K562 (cell line): ENCODE results near the gene ZNF791. TPM values are rescaled to one million over a fixed set of nuclear protein-coding genes. Genes with fewer than 3 reads are reported as not detected.
A peak's percentile ranks its signal among the peaks of the same experiment; 100 is the strongest.

Experiments used
- ARID1B ChIP-seq: fragments of 450-650 bp; IDR thresholded peaks from 2 replicates; pipeline ENCODE4 v1.6.1; 2016; ENCODE audit warnings: antibody characterized with exemption, mild to moderate bottlenecking, inconsistent platforms
- CXXC5 ChIP-seq: fragments of 250-450 bp; sonication (Bioruptor Pico); IDR thresholded peaks from 2 replicates; pipeline ENCODE4 v1.8.0; 2022; ENCODE audit warnings: inconsistent platforms, mild to moderate bottlenecking, moderate library complexity
- GABPA ChIP-seq: fragments of 200-800 bp; sonication (Bioruptor generic); conservative IDR thresholded peaks from 2 replicates; pipeline ENCODE4 v1.6.1; 2016; ENCODE audit warnings: low read depth, missing genetic modification characterization, missing compliant biosample characterization
- HNRNPLL ChIP-seq: fragments of 200-400 bp; formaldehyde crosslinking; IDR thresholded peaks from 2 replicates; pipeline ENCODE4 v1.6.1; 2017; ENCODE audit warnings: low read length, low read depth, mild to moderate bottlenecking; ENCODE audit not compliant: poor library complexity, severe bottlenecking
- JUN ChIP-seq, 2 experiments: sonication (generic) in 1 of 2; formaldehyde crosslinking in 1 of 2; IDR thresholded peaks; 2 replicates each; pipeline versions ENCODE4 v1.6.1 to v1.8.0; 2012 to 2022; ENCODE audit warnings: borderline replicate concordance in 2 of 2, mild to moderate bottlenecking in 2 of 2, improper control_type of control experiment in 1 of 2, low read depth in 1 of 2, low read length in 1 of 2, missing genetic modification reagents in 1 of 2
- LCOR ChIP-seq: sonication (generic); formaldehyde crosslinking; IDR thresholded peaks from 2 replicates; pipeline ENCODE4 v1.8.0; 2022; ENCODE audit warnings: mild to moderate bottlenecking, missing genetic modification reagents
- MEF2A ChIP-seq: IDR thresholded peaks from 2 replicates; pipeline ENCODE4 v1.6.1; 2011; ENCODE audit warnings: low read depth, mild to moderate bottlenecking, low read length, moderate library complexity; ENCODE audit not compliant: control insufficient read depth
- NFXL1 ChIP-seq: fragments of 450-650 bp; formaldehyde crosslinking; IDR thresholded peaks from 2 replicates; pipeline ENCODE4 v1.4.0; 2021; ENCODE audit warnings: mild to moderate bottlenecking
- NR1H2 ChIP-seq: sonication (generic); formaldehyde crosslinking; IDR thresholded peaks from 2 replicates; pipeline ENCODE4 v1.4.0; 2020; ENCODE audit warnings: mild to moderate bottlenecking, missing genetic modification reagents
- PHTF2 ChIP-seq: fragments of 250-450 bp; sonication (Bioruptor Pico); IDR thresholded peaks from 2 replicates; pipeline ENCODE4 v1.5.0; 2021; ENCODE audit warnings: mild to moderate bottlenecking
- RAD21 ChIP-seq, 2 experiments: fragments of 250-450 bp in 1 of 2; fragments of 450-650 bp in 1 of 2; sonication (Bioruptor Pico) in 1 of 2; formaldehyde crosslinking in 1 of 2; IDR thresholded peaks in 1 of 2; conservative IDR thresholded peaks in 1 of 2; 2 replicates each; pipeline versions ENCODE4 v1.4.0 to v1.8.0; 2020 to 2022; ENCODE audit warnings: mild to moderate bottlenecking in 2 of 2, moderate library complexity in 1 of 2
- SIRT6 ChIP-seq: IDR thresholded peaks from one replicate; pipeline ENCODE4 v1.6.1; 2012; ENCODE audit warnings: low read depth, mild to moderate bottlenecking, control low read depth, inconsistent platforms, low read length, moderate library complexity
- SMC3 ChIP-seq: conservative IDR thresholded peaks from 2 replicates; pipeline ENCODE4 v1.6.1; 2011; ENCODE audit warnings: low read depth, low read length, improper control_type of control experiment; ENCODE audit not compliant: insufficient read depth
- SOX6 ChIP-seq: fragments of 450-650 bp; IDR thresholded peaks from 2 replicates; pipeline ENCODE4 v1.6.1; 2014; ENCODE audit warnings: mild to moderate bottlenecking
- SUPT5H ChIP-seq: fragments of 450-650 bp; IDR thresholded peaks from 2 replicates; pipeline ENCODE4 v1.6.1; 2016
- polyA plus RNA-seq, 8 experiments: library from polyadenylated mRNA; depleted of rRNA in 4 of 8; stranded (reverse) in 5 of 8; unstranded in 3 of 8; fragments of >200 nt; fragmentation: Nextera tagmentation in 2 of 8; fragmentation: Illumina TruSeq in 1 of 8; extraction: Ambion mirVana in 2 of 8; extraction: Trizol in 1 of 8; gene quantifications; 2 replicates each; pipeline versions ENCODE4 v1.2.1 to v1.2.3, GENCODE V29; 2011 to 2014; ENCODE audit warnings: inconsistent platforms in 1 of 8, missing spikeins in 1 of 8
- total RNA-seq, 7 experiments: library from RNA; depleted of rRNA in 6 of 7; stranded (reverse); fragments of >200 nt in 6 of 7; fragmentation: Illumina TruSeq in 2 of 7; extraction: Trizol in 2 of 7; gene quantifications; 2 replicates each; pipeline versions ENCODE4 v1.2.1 to v1.2.3, GENCODE V29; 2011 to 2021; ENCODE audit warnings: low replicate concordance in 1 of 7
- TF ChIP-seq, protein P1 (sequence below): sonication (generic); formaldehyde crosslinking; IDR thresholded peaks from 2 replicates; pipeline ENCODE4 v1.8.0; 2022; ENCODE audit warnings: missing genetic modification reagents, mild to moderate bottlenecking, borderline replicate concordance
- TF ChIP-seq, protein P2 (sequence below): fragments of 250-450 bp; sonication (Bioruptor Pico); IDR thresholded peaks from 2 replicates; pipeline ENCODE4 v1.4.0; 2020; ENCODE audit warnings: mild to moderate bottlenecking
- TF ChIP-seq, protein P3 (sequence below): fragments of 250-450 bp; sonication (Bioruptor Pico); IDR thresholded peaks from 2 replicates; pipeline ENCODE4 v1.8.0; 2021; ENCODE audit warnings: borderline replicate concordance, mild to moderate bottlenecking, moderate library complexity; ENCODE audit not compliant: poor library complexity, severe bottlenecking
- TF ChIP-seq, protein P4 (sequence below): fragments of 450-650 bp; IDR thresholded peaks from 2 replicates; pipeline ENCODE4 v1.6.1; 2016; ENCODE audit warnings: low read depth, mild to moderate bottlenecking, moderate library complexity
- TF ChIP-seq, protein P5 (sequence below): IDR thresholded peaks from 2 replicates; pipeline ENCODE4 v1.6.1; 2011; ENCODE audit warnings: borderline replicate concordance, low read depth, mild to moderate bottlenecking, moderate library complexity, low read length; ENCODE audit not compliant: insufficient read depth, poor library complexity, severe bottlenecking

ZNF791 gene
- total and polyA plus RNA-seq, 9 of the 15 experiments (the other 6 are each of a cell fraction or from before 2014, with no cell fraction given), result 7.8 to 22.7 (median 13.1) TPM

- TF ChIP-seq PHTF2 (CRISPR knock-in tag) (no peak), LCOR (CRISPR knock-in tag) (peak; percentile 67), HNRNPLL (peak; percentile 12), CXXC5 (CRISPR knock-in tag) (peak; percentile 91), SOX6 (no peak), JUN (IDR thresholded peaks at IDR 0.05; ENCODE audit: borderline replicate concordance, low read depth, low read length) (peak; percentile 1; the same call in 1 of the 2 replicates), JUN (CRISPR knock-in tag; IDR thresholded peaks at IDR 0.05; ENCODE audit: borderline replicate concordance) (peak; percentile 93), GABPA (peak; percentile 96), NFXL1 (0 out of 2 replicates have a peak, but pooled peaks have one; percentile 39), NR1H2 (CRISPR knock-in tag) (0 out of 2 replicates have a peak, but pooled peaks have one; percentile 82), ARID1B (peak; percentile 16; the same call in 1 of the 2 replicates), SMC3 (no peak), SUPT5H (peak; percentile 91), RAD21 (CRISPR knock-in tag; conservative IDR thresholded peaks at IDR 0.05 in 1 of 2, IDR thresholded peaks at IDR 0.05 in 1 of 2) (no peak), SIRT6 (no peak), MEF2A (no peak)
- TF ChIP-seq, protein P1, sequence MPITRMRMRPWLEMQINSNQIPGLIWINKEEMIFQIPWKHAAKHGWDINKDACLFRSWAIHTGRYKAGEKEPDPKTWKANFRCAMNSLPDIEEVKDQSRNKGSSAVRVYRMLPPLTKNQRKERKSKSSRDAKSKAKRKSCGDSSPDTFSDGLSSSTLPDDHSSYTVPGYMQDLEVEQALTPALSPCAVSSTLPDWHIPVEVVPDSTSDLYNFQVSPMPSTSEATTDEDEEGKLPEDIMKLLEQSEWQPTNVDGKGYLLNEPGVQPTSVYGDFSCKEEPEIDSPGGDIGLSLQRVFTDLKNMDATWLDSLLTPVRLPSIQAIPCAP, result no peak
- TF ChIP-seq, protein P2, sequence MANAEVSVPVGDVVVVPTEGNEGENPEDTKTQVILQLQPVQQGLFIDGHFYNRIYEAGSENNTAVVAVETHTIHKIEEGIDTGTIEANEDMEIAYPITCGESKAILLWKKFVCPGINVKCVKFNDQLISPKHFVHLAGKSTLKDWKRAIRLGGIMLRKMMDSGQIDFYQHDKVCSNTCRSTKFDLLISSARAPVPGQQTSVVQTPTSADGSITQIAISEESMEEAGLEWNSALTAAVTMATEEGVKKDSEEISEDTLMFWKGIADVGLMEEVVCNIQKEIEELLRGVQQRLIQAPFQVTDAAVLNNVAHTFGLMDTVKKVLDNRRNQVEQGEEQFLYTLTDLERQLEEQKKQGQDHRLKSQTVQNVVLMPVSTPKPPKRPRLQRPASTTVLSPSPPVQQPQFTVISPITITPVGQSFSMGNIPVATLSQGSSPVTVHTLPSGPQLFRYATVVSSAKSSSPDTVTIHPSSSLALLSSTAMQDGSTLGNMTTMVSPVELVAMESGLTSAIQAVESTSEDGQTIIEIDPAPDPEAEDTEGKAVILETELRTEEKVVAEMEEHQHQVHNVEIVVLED (CRISPR knock-in tag), result peak; percentile 69
- TF ChIP-seq, protein P3, sequence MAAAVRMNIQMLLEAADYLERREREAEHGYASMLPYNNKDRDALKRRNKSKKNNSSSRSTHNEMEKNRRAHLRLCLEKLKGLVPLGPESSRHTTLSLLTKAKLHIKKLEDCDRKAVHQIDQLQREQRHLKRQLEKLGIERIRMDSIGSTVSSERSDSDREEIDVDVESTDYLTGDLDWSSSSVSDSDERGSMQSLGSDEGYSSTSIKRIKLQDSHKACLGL (CRISPR knock-in tag), result no peak
- TF ChIP-seq, protein P4, sequence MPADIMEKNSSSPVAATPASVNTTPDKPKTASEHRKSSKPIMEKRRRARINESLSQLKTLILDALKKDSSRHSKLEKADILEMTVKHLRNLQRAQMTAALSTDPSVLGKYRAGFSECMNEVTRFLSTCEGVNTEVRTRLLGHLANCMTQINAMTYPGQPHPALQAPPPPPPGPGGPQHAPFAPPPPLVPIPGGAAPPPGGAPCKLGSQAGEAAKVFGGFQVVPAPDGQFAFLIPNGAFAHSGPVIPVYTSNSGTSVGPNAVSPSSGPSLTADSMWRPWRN, result no peak
- TF ChIP-seq, protein P5, sequence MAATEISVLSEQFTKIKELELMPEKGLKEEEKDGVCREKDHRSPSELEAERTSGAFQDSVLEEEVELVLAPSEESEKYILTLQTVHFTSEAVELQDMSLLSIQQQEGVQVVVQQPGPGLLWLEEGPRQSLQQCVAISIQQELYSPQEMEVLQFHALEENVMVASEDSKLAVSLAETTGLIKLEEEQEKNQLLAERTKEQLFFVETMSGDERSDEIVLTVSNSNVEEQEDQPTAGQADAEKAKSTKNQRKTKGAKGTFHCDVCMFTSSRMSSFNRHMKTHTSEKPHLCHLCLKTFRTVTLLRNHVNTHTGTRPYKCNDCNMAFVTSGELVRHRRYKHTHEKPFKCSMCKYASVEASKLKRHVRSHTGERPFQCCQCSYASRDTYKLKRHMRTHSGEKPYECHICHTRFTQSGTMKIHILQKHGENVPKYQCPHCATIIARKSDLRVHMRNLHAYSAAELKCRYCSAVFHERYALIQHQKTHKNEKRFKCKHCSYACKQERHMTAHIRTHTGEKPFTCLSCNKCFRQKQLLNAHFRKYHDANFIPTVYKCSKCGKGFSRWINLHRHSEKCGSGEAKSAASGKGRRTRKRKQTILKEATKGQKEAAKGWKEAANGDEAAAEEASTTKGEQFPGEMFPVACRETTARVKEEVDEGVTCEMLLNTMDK, result peak; percentile 6
These were observed 70.6 kb downstream of the ZNF791 start, which contains the start of gene DHPS (continued) for GRCh38 chr19:12681074-12681987.
